Prostate gland (tissue), 2 donors: ENCODE measurements around the gene ABLIM3. TPM values are rescaled to one million over a fixed set of nuclear protein-coding genes. Genes with fewer than 3 reads are reported as not detected.

Source experiments
- DNase-seq: peaks from one replicate; pipeline ENCODE4 v3.0.0-alpha.2; 2019; ENCODE audit warnings: low spot score
- H3K27ac ChIP-seq, 2 donors: fragments of 200-600 bp; sonication (generic); 2 replicates each; pipeline ENCODE4 v1.5.1; 2017 to 2019
- H3K27me3 ChIP-seq: fragments of 200-600 bp; sonication (generic); replicated peaks from 2 replicates; pipeline ENCODE4 v1.5.1; 2019; ENCODE audit not compliant: insufficient read depth
- H3K36me3 ChIP-seq, 2 donors: fragments of 200-600 bp; sonication (generic); 1 replicate in 1 of 2; 2 replicates in 1 of 2; pipeline versions ENCODE4 v1.5.1 to v1.8.1; 2017 to 2019
- H3K4me1 ChIP-seq: fragments of 200-600 bp; sonication (generic); replicated peaks from 2 replicates; pipeline ENCODE4 v1.5.1; 2019
- H3K4me3 ChIP-seq, 2 donors: fragments of 200-600 bp; sonication (generic); 2 replicates each; pipeline ENCODE4 v1.5.1; 2017 to 2019
- H3K9me3 ChIP-seq: fragments of 200-600 bp; sonication (generic); 2 replicates; pipeline ENCODE4 v1.5.1; 2017
- CTCF ChIP-seq, 4 experiments: fragments of 200-600 bp in 2 of 4; fragments of 450-650 bp in 2 of 4; sonication (generic) in 2 of 4; IDR thresholded peaks; 1 replicate in 3 of 4; 2 replicates in 1 of 4; pipeline ENCODE4 v1.5.1; 2016 to 2019; ENCODE audit warnings: antibody characterized with exemption in 4 of 4, mild to moderate bottlenecking in 2 of 4, moderate library complexity in 2 of 4
- POLR2A ChIP-seq: fragments of 450-650 bp; IDR thresholded peaks from one replicate; pipeline ENCODE4 v1.6.1; 2016; ENCODE audit warnings: antibody characterized with exemption, mild to moderate bottlenecking
- POLR2AphosphoS5 ChIP-seq: sonication (generic); formaldehyde crosslinking; IDR thresholded peaks from one replicate; pipeline ENCODE4 v1.6.1; 2017; ENCODE audit warnings: antibody characterized with exemption
- WGBS: methylation state at CpG from one replicate; pipeline ENCODE4 v1.1.5; 2018; 5-methylcytosine and 5-hydroxymethylcytosine counted together
- intact Hi-C: fragments of 100-400 bp; cut with DNase I; formaldehyde crosslinking; loops from one replicate; pipeline ENCODE4 v1.14.2; 2022
- total RNA-seq, 2 donors: library from RNA; depleted of rRNA; stranded (reverse); fragments of >200 nt; gene quantifications; one replicate each; pipeline ENCODE4 v1.1.0, GENCODE V29; 2016

The ABLIM3 gene
- total RNA-seq, 2 donors from 2014 or later, result 9.0 to 11.7 TPM

- no peak for TF ChIP-seq CTCF (IDR thresholded peaks at IDR 0.05)
- H3K27ac ChIP-seq, result no peak overlapping the region
- WGBS, result 83% methylated on average over 14 of the region's 14 CpGs
Observed at GRCh38 chr5:149299451-149300054, 158.3 kb downstream of the ABLIM3 start.

GRCh38 chr5:149300441-149300840, 159.1 kb downstream of the ABLIM3 start:
- intact Hi-C loops, result no loop called here
- Histone ChIP-seq H3K36me3 (no peaks in the 10 kb centered on the region), H3K4me3 (no peak overlapping the region), H3K27me3 (no peaks in the 10 kb centered on the region), H3K4me1 (no peaks in the 10 kb centered on the region), H3K27ac (no peak overlapping the region), H3K9me3 (no peaks in the 10 kb centered on the region)
- 96% methylated on average over 6 of the region's 6 CpGs for WGBS
- DNase-seq, result no peak
- TF ChIP-seq CTCF (IDR thresholded peaks at IDR 0.05) (no peak), POLR2A (no peak), POLR2AphosphoS5 (no peak)

More at GRCh38 chr5:149299451-149300054, 158.3 kb downstream of the ABLIM3 start:
- intact Hi-C loops, result no loop called here
- no peaks in the 10 kb centered on the region for H3K4me1 ChIP-seq
- H3K36me3 ChIP-seq, result no peaks in the 10 kb centered on the region
- no peak for DNase-seq
- H3K4me3 ChIP-seq, result no peak overlapping the region
- no peaks in the 10 kb centered on the region for H3K27me3 ChIP-seq
- H3K9me3 ChIP-seq, result no peaks in the 10 kb centered on the region

GRCh38 chr5:149301049-149301743, 159.9 kb downstream of the ABLIM3 start:
- no peak for DNase-seq
- H3K27ac ChIP-seq, result no peak overlapping the region
- H3K9me3 ChIP-seq, result no peaks in the 10 kb centered on the region
- H3K4me3 ChIP-seq, result no peak overlapping the region
- WGBS, result 94% methylated on average over 13 of the region's 13 CpGs
- H3K36me3 ChIP-seq, result no peaks in the 10 kb centered on the region
- no peak for TF ChIP-seq POLR2A
- no peak for TF ChIP-seq CTCF (IDR thresholded peaks at IDR 0.05)
- no peak for TF ChIP-seq POLR2AphosphoS5
- H3K27me3 ChIP-seq, result no peaks in the 10 kb centered on the region
- intact Hi-C loops, result no loop called here
- no peaks in the 10 kb centered on the region for H3K4me1 ChIP-seq

GRCh38 chr5:149301744-149302380, 160.6 kb downstream of the ABLIM3 start:
- WGBS, result 76% methylated on average over 8 of the region's 8 CpGs
- TF ChIP-seq POLR2AphosphoS5 (no peak), CTCF (IDR thresholded peaks at IDR 0.05) (no peak), POLR2A (no peak)
- Histone ChIP-seq H3K27me3 (no peaks in the 10 kb centered on the region), H3K4me1 (no peaks in the 10 kb centered on the region), H3K9me3 (no peaks in the 10 kb centered on the region), H3K4me3 (no peak overlapping the region), H3K27ac (no peak overlapping the region), H3K36me3 (no peaks in the 10 kb centered on the region)
- intact Hi-C loops, result no loop called here
- no peak for DNase-seq
